ENCODE data around the gene MROH7. TPM values are rescaled to one million over a fixed set of nuclear protein-coding genes. Genes with fewer than 3 reads are reported as not detected.

MROH7 gene
- total RNA-seq, 1 donor from 2014 or later = under 0.01 TPM

DNA sequence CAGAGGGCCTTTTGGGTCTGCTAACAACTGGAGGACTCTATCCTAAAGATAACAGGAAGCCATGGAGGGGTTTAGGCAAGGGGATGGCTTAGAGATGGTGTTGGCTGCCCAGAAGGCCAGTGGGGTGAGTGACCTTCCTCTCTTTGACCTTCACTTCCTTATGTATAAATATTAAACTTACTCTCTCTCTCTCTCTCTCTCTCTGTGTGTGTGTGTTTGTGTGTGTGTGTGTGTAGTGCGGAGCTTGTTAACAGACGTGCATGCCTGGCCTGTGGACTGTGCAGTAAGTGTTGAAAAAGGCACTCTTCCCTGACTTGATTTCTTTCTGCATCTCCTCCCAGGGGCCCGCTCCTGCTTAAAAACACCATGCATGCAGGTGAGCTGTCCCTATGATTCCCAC lies 10.0 kb downstream of the MROH7 start:
- no peak for DNase-seq (ENCODE audit: low read depth)

GRCh38 chr1:54652168-54652567 lies 10.6 kb downstream of the MROH7 start:
- Histone ChIP-seq H3K27me3 (ENCODE audit: control insufficient read depth, insufficient read depth, low read length) (peaks cover 4% of the 10 kb centered on the region), H3K4me3 (ENCODE audit: low read depth, low read length) (no peak overlapping the region), H3K36me3 (ENCODE audit: control insufficient read depth, insufficient read depth, low read length) (no peaks in the 10 kb centered on the region)
- DNase-seq (ENCODE audit: low read depth) = no peak
- FAIRE-seq = no peak
- TF ChIP-seq, protein P1, sequence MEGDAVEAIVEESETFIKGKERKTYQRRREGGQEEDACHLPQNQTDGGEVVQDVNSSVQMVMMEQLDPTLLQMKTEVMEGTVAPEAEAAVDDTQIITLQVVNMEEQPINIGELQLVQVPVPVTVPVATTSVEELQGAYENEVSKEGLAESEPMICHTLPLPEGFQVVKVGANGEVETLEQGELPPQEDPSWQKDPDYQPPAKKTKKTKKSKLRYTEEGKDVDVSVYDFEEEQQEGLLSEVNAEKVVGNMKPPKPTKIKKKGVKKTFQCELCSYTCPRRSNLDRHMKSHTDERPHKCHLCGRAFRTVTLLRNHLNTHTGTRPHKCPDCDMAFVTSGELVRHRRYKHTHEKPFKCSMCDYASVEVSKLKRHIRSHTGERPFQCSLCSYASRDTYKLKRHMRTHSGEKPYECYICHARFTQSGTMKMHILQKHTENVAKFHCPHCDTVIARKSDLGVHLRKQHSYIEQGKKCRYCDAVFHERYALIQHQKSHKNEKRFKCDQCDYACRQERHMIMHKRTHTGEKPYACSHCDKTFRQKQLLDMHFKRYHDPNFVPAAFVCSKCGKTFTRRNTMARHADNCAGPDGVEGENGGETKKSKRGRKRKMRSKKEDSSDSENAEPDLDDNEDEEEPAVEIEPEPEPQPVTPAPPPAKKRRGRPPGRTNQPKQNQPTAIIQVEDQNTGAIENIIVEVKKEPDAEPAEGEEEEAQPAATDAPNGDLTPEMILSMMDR (IDR thresholded peaks at IDR 0.05; ENCODE audit: insufficient read depth, low read length, severe bottlenecking) = no peak

More for the DNA sequence above, 10.0 kb downstream of the MROH7 start:
- FAIRE-seq = no peak
- Histone ChIP-seq H3K4me3 (ENCODE audit: low read depth, low read length) (no peak overlapping the region), H3K27me3 (ENCODE audit: control insufficient read depth, insufficient read depth, low read length) (peaks cover 4% of the 10 kb centered on the region), H3K36me3 (ENCODE audit: control insufficient read depth, insufficient read depth, low read length) (no peaks in the 10 kb centered on the region)
- TF ChIP-seq, protein P1 (IDR thresholded peaks at IDR 0.05; ENCODE audit: insufficient read depth, low read length, severe bottlenecking) = no peak

- Histone ChIP-seq H3K27me3 (ENCODE audit: control insufficient read depth, insufficient read depth, low read length) (peaks cover 4% of the 10 kb centered on the region), H3K36me3 (ENCODE audit: control insufficient read depth, insufficient read depth, low read length) (no peaks in the 10 kb centered on the region), H3K4me3 (ENCODE audit: low read depth, low read length) (no peak overlapping the region)
- TF ChIP-seq, protein P1 (IDR thresholded peaks at IDR 0.05; ENCODE audit: insufficient read depth, low read length, severe bottlenecking) = no peak
- no peak for FAIRE-seq
- no peak for DNase-seq (ENCODE audit: low read depth)
These were observed 11.4 kb downstream of the MROH7 start for GRCh38 chr1:54653036-54653435.

DNA sequence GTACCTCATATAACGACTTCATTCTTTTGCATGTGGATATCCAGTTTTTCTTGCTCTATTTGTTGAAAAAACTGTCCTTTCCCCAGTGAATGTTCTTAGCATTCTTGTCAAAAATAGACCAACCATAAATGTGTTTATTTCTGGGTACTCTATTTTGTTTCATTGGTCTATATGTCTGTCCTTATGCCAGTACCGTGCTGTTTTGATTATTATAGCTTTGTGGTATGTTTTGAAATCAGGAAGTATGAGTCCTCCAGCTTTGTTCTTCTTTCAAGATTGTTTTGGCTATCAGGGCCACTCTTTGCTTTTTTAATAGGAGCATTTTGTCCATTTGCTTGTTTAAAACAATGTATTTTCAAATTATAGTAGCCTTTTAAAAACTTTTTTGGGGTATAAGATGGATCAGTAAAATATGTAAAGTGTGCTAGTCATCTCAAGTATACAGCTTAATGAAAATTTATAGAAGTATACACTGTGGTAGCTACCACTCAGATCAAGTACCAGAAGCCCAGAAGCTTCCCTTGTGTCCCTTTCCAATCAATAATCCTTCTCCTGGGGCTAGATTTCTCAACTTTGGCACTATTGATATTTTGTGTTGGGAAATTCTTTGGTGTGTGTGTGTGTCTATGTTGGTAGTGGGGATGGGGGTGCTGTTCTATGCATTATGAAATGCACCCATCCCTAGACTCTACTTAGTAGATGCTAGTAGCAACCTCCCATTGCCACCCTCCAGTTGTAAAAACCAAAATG lies 16.8 kb downstream of the MROH7 start:
- no peak for FAIRE-seq
- DNase-seq (ENCODE audit: low read depth) = no peak
- H3K36me3 ChIP-seq (ENCODE audit: control insufficient read depth, insufficient read depth, low read length) = no peaks in the 10 kb centered on the region
- no peaks in the 10 kb centered on the region for H3K27me3 ChIP-seq (ENCODE audit: control insufficient read depth, insufficient read depth, low read length)
- no peak overlapping the region for H3K4me3 ChIP-seq (ENCODE audit: low read depth, low read length)
- TF ChIP-seq, protein P1 (IDR thresholded peaks at IDR 0.05; ENCODE audit: insufficient read depth, low read length, severe bottlenecking) = no peak

DNA sequence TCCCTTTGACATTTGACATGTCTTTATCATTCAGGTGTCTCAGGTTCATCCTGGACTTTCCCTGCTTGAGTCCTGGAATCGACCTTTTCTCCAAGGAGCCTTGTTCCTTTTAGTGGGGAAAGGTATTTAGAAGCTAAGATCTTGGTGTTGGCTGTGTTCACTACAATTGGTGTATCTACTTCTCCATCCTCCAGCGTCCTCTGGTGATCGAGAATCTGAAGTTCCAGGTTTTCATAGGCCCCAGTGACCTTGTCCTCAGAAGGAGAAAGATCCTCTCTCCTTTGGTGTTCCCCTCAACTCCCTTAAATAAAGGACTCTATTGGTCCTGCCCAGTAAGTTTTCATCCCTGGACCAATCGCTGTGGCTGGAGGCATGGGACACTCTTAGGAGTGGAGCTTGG lies 22.1 kb downstream of the MROH7 start:
- H3K4me3 ChIP-seq (ENCODE audit: low read depth, low read length) = no peak overlapping the region
- TF ChIP-seq, protein P1 (IDR thresholded peaks at IDR 0.05; ENCODE audit: insufficient read depth, low read length, severe bottlenecking) = no peak
- FAIRE-seq (no peak), DNase-seq (ENCODE audit: low read depth) (no peak)
- no peaks in the 10 kb centered on the region for H3K27me3 ChIP-seq (ENCODE audit: control insufficient read depth, insufficient read depth, low read length)
- no peaks in the 10 kb centered on the region for H3K36me3 ChIP-seq (ENCODE audit: control insufficient read depth, insufficient read depth, low read length)

DNA sequence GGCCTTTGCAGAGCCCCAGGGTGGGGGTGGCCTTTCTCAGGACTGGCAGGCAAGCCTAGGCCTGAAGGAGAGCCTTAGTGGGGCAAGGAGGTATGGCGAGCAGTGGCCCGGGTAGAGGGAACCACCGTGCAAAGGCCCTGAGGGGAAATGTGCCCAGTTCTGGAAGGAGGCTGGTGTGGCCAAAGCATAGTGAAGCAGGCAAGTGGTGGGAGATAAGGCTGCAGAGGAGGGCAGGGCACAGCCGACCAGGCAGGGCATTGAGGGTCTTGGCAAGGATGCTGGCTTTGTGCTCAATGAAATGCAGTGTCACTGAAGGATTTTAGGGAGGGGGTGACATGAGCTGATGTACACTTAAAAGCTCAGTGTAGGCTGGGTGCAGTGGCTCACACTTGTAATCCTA lies 22.8 kb downstream of the MROH7 start:
- H3K27me3 ChIP-seq (ENCODE audit: control insufficient read depth, insufficient read depth, low read length) = no peaks in the 10 kb centered on the region
- H3K36me3 ChIP-seq (ENCODE audit: control insufficient read depth, insufficient read depth, low read length) = no peaks in the 10 kb centered on the region
- TF ChIP-seq, protein P1 (IDR thresholded peaks at IDR 0.05; ENCODE audit: insufficient read depth, low read length, severe bottlenecking) = no peak
- H3K4me3 ChIP-seq (ENCODE audit: low read depth, low read length) = no peak overlapping the region
- FAIRE-seq = no peak
- DNase-seq (ENCODE audit: low read depth) = no peak
